ENCODE results near the gene HOXC11.

The HOXC11 gene

GRCh38 chr12:53986686-53987483 is 14.0 kb downstream of the HOXC11 start:
- no peak for DNase-seq

- DNase-seq: no peak
These were observed 14.9 kb downstream of the HOXC11 start for GRCh38 chr12:53987787-53988230.

GRCh38 chr12:53988541-53989226 is 15.8 kb downstream of the HOXC11 start:
- DNase-seq: no peak

GRCh38 chr12:53989227-53990113 is 16.5 kb downstream of the HOXC11 start:
- no peak for DNase-seq

GRCh38 chr12:53990311-53991076 is 17.6 kb downstream of the HOXC11 start:
- no peak for DNase-seq

- no peak for DNase-seq
These were observed 18.1 kb downstream of the HOXC11 start for GRCh38 chr12:53991077-53991460.

- no peak for DNase-seq
These were observed 19.5 kb downstream of the HOXC11 start for GRCh38 chr12:53992377-53992889.

GRCh38 chr12:53993162-53994008 is 20.5 kb downstream of the HOXC11 start:
- no peak for DNase-seq

GRCh38 chr12:53994009-53994263 is 21.0 kb downstream of the HOXC11 start:
- no peak for DNase-seq

- no peak for DNase-seq
These were observed 21.5 kb downstream of the HOXC11 start for GRCh38 chr12:53994264-53995001.

- DNase-seq: no peak
These were observed 22.1 kb downstream of the HOXC11 start for GRCh38 chr12:53995002-53995377.

GRCh38 chr12:53995378-53996239 is 22.7 kb downstream of the HOXC11 start:
- DNase-seq: no peak

GRCh38 chr12:53996240-53997203 is 23.6 kb downstream of the HOXC11 start:
- DNase-seq: no peak

- no peak for DNase-seq
These were observed 24.5 kb downstream of the HOXC11 start for GRCh38 chr12:53997204-53998109.

GRCh38 chr12:53998110-53998899 is 25.4 kb downstream of the HOXC11 start:
- no peak for DNase-seq

- DNase-seq: no peak
These were observed 25.9 kb downstream of the HOXC11 start for GRCh38 chr12:53998900-53999236.

Measured in activated CD4-positive, CD25-positive, alpha-beta regulatory T cell (primary cell).